HG03432 (cell line): ENCODE results near the gene LGALS9B.
"Not testable (repeated sequence)": the region's sequence is repeated elsewhere in the genome, so short reads cannot be mapped to it uniquely, and the experiment has no call there.

Experiments used
- ATAC-seq: cut with Tn5 transposase; IDR thresholded peaks from one replicate; pipeline ENCODE4 v1.9.1; 2021; ENCODE audit warnings: mild to moderate bottlenecking, moderate library complexity; ENCODE audit not compliant: unreplicated experiment

Gene LGALS9B

DNA sequence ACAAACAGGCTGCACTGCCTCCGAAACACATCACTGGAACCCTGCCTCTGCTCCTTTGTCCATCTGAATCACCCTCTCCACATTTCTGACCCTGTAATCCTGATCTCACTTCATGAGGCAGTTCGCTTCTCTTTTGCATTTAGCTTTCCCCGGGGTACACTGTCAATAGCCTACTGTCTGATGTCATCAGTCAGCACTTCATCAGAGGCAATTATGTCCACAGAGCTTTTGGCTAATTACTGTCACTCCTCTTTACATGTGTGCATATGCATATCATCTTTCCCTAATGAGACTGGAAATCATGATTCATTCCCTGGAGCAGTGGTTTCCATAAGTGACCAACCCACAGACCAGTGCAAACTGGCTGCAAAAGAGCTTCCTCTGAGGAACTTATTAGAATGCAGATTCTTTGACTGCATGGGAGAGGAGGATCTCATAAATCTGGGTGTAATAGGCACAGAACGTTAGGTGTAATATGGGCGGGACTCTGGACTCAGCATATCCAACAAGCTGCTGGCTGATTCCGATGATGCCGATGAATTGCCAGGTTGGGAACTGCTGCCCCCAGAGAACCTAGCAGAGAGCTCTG lies 49.8 kb downstream of the LGALS9B start:
- not testable (repeated sequence) for ATAC-seq

DNA sequence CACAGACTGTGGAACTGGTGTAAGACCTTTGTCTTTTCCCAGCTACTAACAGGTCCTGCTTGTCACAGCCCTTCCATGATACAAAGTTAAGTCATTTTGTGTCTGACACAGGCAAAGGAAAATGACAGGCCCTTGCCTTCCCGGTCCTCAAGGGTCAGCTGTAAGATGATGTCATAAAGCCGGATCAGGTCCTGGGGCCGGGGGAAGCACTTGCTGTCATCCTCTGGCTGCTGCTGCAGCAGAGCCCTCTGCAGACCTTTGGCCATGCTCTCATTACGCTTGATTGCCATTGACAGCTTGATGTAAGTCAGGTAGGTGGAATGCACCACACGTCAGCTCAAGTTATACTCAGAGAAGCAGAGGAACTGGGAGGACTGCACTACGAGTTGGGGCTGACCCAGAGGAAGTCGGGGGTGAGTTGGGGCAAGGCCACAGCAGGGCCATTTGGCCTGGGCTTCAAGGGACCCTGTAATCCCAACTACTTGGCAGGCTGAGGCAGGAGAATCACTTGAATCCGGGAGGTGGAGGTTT lies 50.9 kb downstream of the LGALS9B start:
- not testable (repeated sequence) for ATAC-seq

DNA sequence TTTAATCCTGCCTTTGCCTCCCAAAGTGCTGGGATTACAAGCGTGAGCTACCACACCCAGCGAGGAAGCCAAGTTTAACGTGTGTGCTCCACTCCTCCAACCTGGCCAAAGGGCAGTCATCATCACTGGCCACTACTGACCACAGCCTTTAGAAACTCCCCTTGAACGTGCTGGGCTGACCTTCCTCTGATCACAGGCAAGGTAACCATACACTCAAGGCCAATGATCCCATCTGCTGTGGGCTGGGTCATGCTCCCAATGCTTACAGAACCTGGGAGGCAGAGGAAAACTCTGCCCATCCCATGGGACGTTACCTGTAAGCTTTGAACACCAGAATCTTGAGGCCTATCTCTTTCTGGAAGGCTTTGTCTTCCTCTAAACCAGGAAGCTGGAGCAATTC lies 51.9 kb downstream of the LGALS9B start:
- not testable (repeated sequence) for ATAC-seq

DNA sequence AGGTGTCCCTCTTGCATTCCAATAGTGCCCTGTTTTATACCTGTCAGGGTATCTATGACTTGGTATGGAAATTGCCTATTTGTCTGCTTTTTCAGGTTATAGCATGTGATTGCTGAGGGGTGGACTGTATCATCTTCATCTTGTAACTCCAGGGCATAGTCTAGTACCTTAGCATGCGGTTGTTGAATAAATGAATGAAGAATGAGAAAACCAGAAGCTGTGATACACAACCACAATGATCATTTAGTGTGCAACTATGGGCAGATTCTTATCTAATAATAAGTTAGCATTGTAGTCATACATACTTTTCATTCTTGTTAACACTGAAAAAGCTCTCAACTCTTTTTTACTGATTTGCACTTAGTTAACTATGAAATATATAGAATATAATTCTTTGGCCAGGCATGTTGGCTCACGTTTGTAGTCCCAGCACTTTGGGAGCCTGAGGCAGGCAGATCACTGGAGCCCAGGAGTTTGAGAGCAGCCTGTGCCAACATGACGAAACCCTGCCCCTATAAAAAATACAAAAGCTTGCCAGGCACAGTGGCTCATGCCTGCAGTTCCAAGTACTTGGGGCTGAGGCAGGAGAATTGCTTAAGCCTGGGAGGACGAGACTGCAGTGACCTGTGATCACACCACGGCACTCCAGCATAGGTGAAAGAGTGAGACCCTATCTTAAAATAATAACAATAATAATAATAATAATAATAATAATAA lies 65.9 kb downstream of the LGALS9B start:
- not testable (repeated sequence) for ATAC-seq

DNA sequence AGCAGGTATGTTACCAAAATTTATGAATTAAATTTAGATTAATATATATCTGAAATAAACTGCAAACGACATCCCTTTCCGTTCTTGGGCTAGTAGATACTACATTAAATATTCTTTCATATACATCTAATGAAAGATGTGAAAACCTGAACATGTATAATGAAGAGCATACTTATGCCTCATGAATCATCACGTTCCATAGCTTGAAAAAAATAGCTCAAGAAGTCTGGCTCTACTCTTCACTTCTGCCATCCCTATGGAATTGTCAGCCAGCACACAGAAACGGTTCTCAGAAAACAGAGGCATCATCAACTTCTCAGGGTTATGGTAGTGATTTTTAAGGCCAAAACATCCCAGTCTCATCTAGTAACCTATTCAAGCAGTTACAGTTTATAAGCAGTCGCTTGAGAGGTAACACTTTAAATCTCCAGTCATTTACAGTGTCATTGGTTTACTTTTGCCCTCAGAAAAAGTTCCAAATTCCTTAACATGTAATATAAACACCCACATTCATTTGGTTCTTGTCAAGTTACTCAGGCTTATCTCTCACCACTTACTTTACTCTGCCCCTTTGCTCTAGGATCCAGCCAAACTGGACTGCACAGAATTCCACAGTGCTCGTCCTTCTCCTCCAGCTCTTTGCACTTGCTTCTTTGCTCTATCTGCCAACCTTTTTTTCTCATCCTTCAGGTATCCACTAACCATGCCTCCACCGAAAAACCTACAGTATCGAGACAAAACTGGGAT lies 66.6 kb downstream of the LGALS9B start:
- not testable (repeated sequence) for ATAC-seq
